ENCODE results near the gene CTNNB1. TPM values are rescaled to one million over a fixed set of nuclear protein-coding genes. Genes with fewer than 3 reads are reported as not detected.

CTNNB1 gene
- total and polyA plus RNA-seq, 2 of the 4 experiments (the other 2 are of a cell fraction): 364 to 1,677 TPM

GRCh38 chr3:41159588-41160189 is 39.6 kb upstream of the CTNNB1 start:
- Histone ChIP-seq H3K9me3 (ENCODE audit: control insufficient read depth, insufficient read depth, low read length) (no peaks in the 10 kb centered on the region), H3K23ac (ENCODE audit: low read depth, low read length) (no peak overlapping the region), H4K5ac (ENCODE audit: low read depth, low read length) (no peak overlapping the region), H4K20me1 (ENCODE audit: insufficient read depth, low read length) (no peaks in the 10 kb centered on the region), H3K4ac (ENCODE audit: low read depth, low read length) (no peak overlapping the region), H3K36me3 (ENCODE audit: control insufficient read depth, insufficient read depth, low read length) (no peaks in the 10 kb centered on the region), H3K4me1 (ENCODE audit: control insufficient read depth, insufficient read depth, low read length) (no peaks in the 10 kb centered on the region), H3K14ac (replicated peaks; ENCODE audit: low read depth, low read length) (no peak overlapping the region), H2AK9ac (replicated peaks; ENCODE audit: low read depth, low read length, poor library complexity) (no peak overlapping the region), H3K9me1 (ENCODE audit: insufficient read depth, low read length) (no peaks in the 10 kb centered on the region), H2BK120ac (ENCODE audit: low read depth, low read length) (no peak overlapping the region), H3K79me1 (ENCODE audit: low read depth in 1 of 2, low read length in 2 of 2) (no peaks in the 10 kb centered on the region), H3K9ac (ENCODE audit: low read depth, low read length) (no peak overlapping the region), H4K91ac (ENCODE audit: insufficient read depth, low read depth, low read length) (no peak overlapping the region), H3K4me3 (ENCODE audit: insufficient read depth, low read depth, low read length) (no peak overlapping the region), H2AK5ac (ENCODE audit: low read depth, low read length) (no peak overlapping the region), H3K18ac (ENCODE audit: low read depth, low read length) (no peak overlapping the region), H3K4me2 (ENCODE audit: low read depth, low read length) (no peak overlapping the region), H2BK20ac (ENCODE audit: low read depth, low read length) (no peak overlapping the region), H3K27me3 (ENCODE audit: control insufficient read depth, insufficient read depth, low read length) (no peaks in the 10 kb centered on the region), H2AFZ (replicated peaks; ENCODE audit: low read length, poor library complexity) (no peak overlapping the region), H2BK5ac (ENCODE audit: low read depth, low read length, poor library complexity, severe bottlenecking) (no peak overlapping the region), H3K27ac (ENCODE audit: insufficient read depth, low read length) (no peak overlapping the region), H2BK15ac (ENCODE audit: low read depth, low read length) (no peak overlapping the region), H4K8ac (ENCODE audit: low read depth in 2 of 2, low read length in 2 of 2) (no peak overlapping the region), H3K56ac (ENCODE audit: extremely low read depth, insufficient read depth, low read length) (no peak overlapping the region)
- in situ Hi-C loops (cut with MboI; ENCODE audit: low sequenced_read_pairs) (no loop called here), intact Hi-C loops (cut with micrococcal nuclease) (no loop called here), dilution Hi-C loops (cut with HindIII; ENCODE audit: low sequenced_read_pairs, unreplicated experiment) (no loop called here)
- BruUV-seq (replicated peaks): no TSS peak
- ChIA-PET POLR2A (ENCODE audit: unreplicated experiment) (no interaction called here), CTCF (no interaction called here)
- WGBS, 2 experiments (ENCODE audit: extremely low coverage in 2 of 2, insufficient read length in 1 of 2): 40% methylated on average over 1 of the region's 3 CpGs; no CpG with 5 or more reads in 1 of the 2 experiments
- DNase-seq (no peak), ATAC-seq (ENCODE audit: low read depth) (no peak)
- no peak for TF ChIP-seq RFX5 (IDR thresholded peaks at IDR 0.05; ENCODE audit: low read depth, low read length)
- TF ChIP-seq CEBPB (IDR thresholded peaks at IDR 0.05; ENCODE audit: low read depth, low read length): no peak
- TF ChIP-seq POLR2A (IDR thresholded peaks at IDR 0.05; ENCODE audit: low read depth, low read length): no peak
- TF ChIP-seq RCOR1 (IDR thresholded peaks at IDR 0.05; ENCODE audit: insufficient replicate concordance, low read length): no peak
- no peak for TF ChIP-seq SMC3 (IDR thresholded peaks at IDR 0.05; ENCODE audit: low read depth, low read length)
- TF ChIP-seq USF2 (IDR thresholded peaks at IDR 0.05; ENCODE audit: low read depth, low read length): no peak
- no peak for TF ChIP-seq MAFK (IDR thresholded peaks at IDR 0.05; ENCODE audit: low read depth, low read length)
- no peak for TF ChIP-seq MXI1 (IDR thresholded peaks at IDR 0.05; ENCODE audit: borderline replicate concordance, low read depth, low read length)
- TF ChIP-seq RAD21 (IDR thresholded peaks at IDR 0.05; ENCODE audit: low read length): no peak
